Fibroblast of peridontal ligament (primary cell): ENCODE results near the gene ELP4.

Source experiments
- DNase-seq: peaks from one replicate; pipeline ENCODE4 v3.0.0-alpha.2; 2010; ENCODE audit errors: extremely low read depth

The ELP4 gene

GRCh38 chr11:31772412-31772811 lies 262.8 kb downstream of the ELP4 start:
- no peak for DNase-seq

- DNase-seq = peak; percentile 86
Measured at GRCh38 chr11:31779374-31779791, 269.8 kb downstream of the ELP4 start.

GRCh38 chr11:31780078-31780477 lies 270.5 kb downstream of the ELP4 start:
- no peak for DNase-seq

- no peak for DNase-seq
Measured at GRCh38 chr11:31780480-31780971, 271.0 kb downstream of the ELP4 start.

- no peak for DNase-seq
Measured at GRCh38 chr11:31782257-31782656, 272.7 kb downstream of the ELP4 start.

- no peak for DNase-seq
Measured at GRCh38 chr11:31783252-31783651, 273.7 kb downstream of the ELP4 start.

GRCh38 chr11:31784611-31785010 lies 275.0 kb downstream of the ELP4 start:
- DNase-seq = no peak

GRCh38 chr11:31786996-31787685 lies 277.6 kb downstream of the ELP4 start:
- DNase-seq = no peak

- DNase-seq = no peak
Measured at GRCh38 chr11:31788085-31788484, 278.5 kb downstream of the ELP4 start.

- DNase-seq = no peak
Measured at GRCh38 chr11:31790649-31791048, 281.1 kb downstream of the ELP4 start.

GRCh38 chr11:31792036-31792435 lies 282.5 kb downstream of the ELP4 start:
- DNase-seq = no peak

- DNase-seq = no peak
Measured at GRCh38 chr11:31792456-31792855, 282.9 kb downstream of the ELP4 start.

GRCh38 chr11:31793264-31793663 lies 283.7 kb downstream of the ELP4 start:
- DNase-seq = no peak

GRCh38 chr11:31794548-31794947 lies 285.0 kb downstream of the ELP4 start:
- DNase-seq = no peak

GRCh38 chr11:31795706-31796498 lies 286.3 kb downstream of the ELP4 start:
- DNase-seq = no peak

- no peak for DNase-seq
Measured at GRCh38 chr11:31796499-31797189, 287.1 kb downstream of the ELP4 start.

- no peak for DNase-seq
Measured at GRCh38 chr11:31797190-31798056, 287.9 kb downstream of the ELP4 start.

- DNase-seq = no peak
Measured at GRCh38 chr11:31798057-31798553, 288.5 kb downstream of the ELP4 start.

GRCh38 chr11:31798554-31799434 lies 289.2 kb downstream of the ELP4 start:
- DNase-seq = no peak
